ENCODE measurements around the gene ADCY3. TPM values are rescaled to one million over a fixed set of nuclear protein-coding genes. Genes with fewer than 3 reads are reported as not detected.
A peak's percentile ranks its signal among the peaks of the same experiment; 100 is the strongest.

Gene ADCY3
- total and polyA plus RNA-seq, 2 of the 13 experiments (the other 11 are each of a cell fraction or from before 2014, with no cell fraction given): 0.11 to 0.61 TPM

- 36% methylated on average over 30 of the region's 30 CpGs for WGBS (ENCODE audit: low lambda C conversion rate)
- Histone ChIP-seq H3K36me3 (replicated peaks in 1 of 2; ENCODE audit: control insufficient read depth in 1 of 2, insufficient read depth in 2 of 2, low read length in 2 of 2) (no peaks in the 10 kb centered on the region), H3K4me3 (replicated peaks in 1 of 3; ENCODE audit: insufficient read depth in 1 of 3, low read depth in 2 of 3, low read length in 3 of 3) (no peak overlapping the region; a peak in 1 of 6 replicates), H2AFZ (ENCODE audit: low read length) (no peak overlapping the region), H3K9me3 (ENCODE audit: low read length) (peaks cover 17% of the 10 kb centered on the region), H3K27ac (ENCODE audit: extremely low read length, insufficient read depth, low read length) (no peak overlapping the region), H3K4me1 (ENCODE audit: insufficient read depth, low read length) (peaks cover 6% of the 10 kb centered on the region; the same call in 1 of the 2 replicates), H3K27me3 (ENCODE audit: control insufficient read depth in 1 of 2, insufficient read depth in 2 of 2, low read length in 2 of 2) (peaks cover 1 to 25% of the 10 kb centered on the region in 2 experiments; a peak in 2 of 5 replicates), H3K79me2 (ENCODE audit: insufficient read depth, low read length) (no peaks in the 10 kb centered on the region), H3K4me2 (ENCODE audit: low read depth, low read length) (peak overlapping the region; percentile 15), H4K20me1 (ENCODE audit: insufficient read depth, low read length) (no peaks in the 10 kb centered on the region; the same call in 1 of the 2 replicates), H3K9ac (ENCODE audit: insufficient read depth, low read depth, low read length) (no peak overlapping the region)
- ChIA-PET CTCF (ENCODE audit: low intra/inter-chr PET ratio, low total read pairs) (no interaction called here), POLR2A (no interaction called here)
- intact Hi-C loops (cut with micrococcal nuclease; ENCODE audit: unreplicated experiment) (no loop called here), in situ Hi-C loops (cut with HindIII; ENCODE audit: extremely low pct_ligation_motif_present, low pct_unique_long_range_greater_than_20kb) (no loop called here)
- no peak for TF ChIP-seq ZNF841 (CRISPR knock-in tag; IDR thresholded peaks at IDR 0.05; ENCODE audit: borderline replicate concordance)
- TF ChIP-seq ZNF652 (CRISPR knock-in tag; IDR thresholded peaks at IDR 0.05; ENCODE audit: borderline replicate concordance, low read depth): 0 out of 2 replicates have a peak, but pooled peaks have one; percentile 47
- DNase-seq (ENCODE audit: low spot score) (no peak), FAIRE-seq (no peak), ATAC-seq (peak; percentile 53)
- BruUV-seq (replicated peaks): no TSS peak
These were observed 21.6 kb downstream of the ADCY3 start for GRCh38 chr2:24898122-24899109.

- Histone ChIP-seq H3K9me3 (ENCODE audit: low read length) (peaks cover 20% of the 10 kb centered on the region), H3K79me2 (ENCODE audit: insufficient read depth, low read length) (no peaks in the 10 kb centered on the region), H2AFZ (ENCODE audit: low read length) (no peak overlapping the region), H3K9ac (ENCODE audit: insufficient read depth, low read depth, low read length) (no peak overlapping the region), H3K36me3 (replicated peaks in 1 of 2; ENCODE audit: control insufficient read depth in 1 of 2, insufficient read depth in 2 of 2, low read length in 2 of 2) (no peaks in the 10 kb centered on the region), H3K27me3 (ENCODE audit: control insufficient read depth in 1 of 2, insufficient read depth in 2 of 2, low read length in 2 of 2) (peaks cover 1 to 25% of the 10 kb centered on the region in 2 experiments; a peak in 2 of 5 replicates), H3K4me3 (replicated peaks in 1 of 3; ENCODE audit: insufficient read depth in 1 of 3, low read depth in 2 of 3, low read length in 3 of 3) (no peak overlapping the region), H3K4me1 (ENCODE audit: insufficient read depth, low read length) (peaks cover 6% of the 10 kb centered on the region; the same call in 1 of the 2 replicates), H3K4me2 (ENCODE audit: low read depth, low read length) (no peak overlapping the region), H3K27ac (ENCODE audit: extremely low read length, insufficient read depth, low read length) (no peak overlapping the region), H4K20me1 (ENCODE audit: insufficient read depth, low read length) (no peaks in the 10 kb centered on the region; the same call in 1 of the 2 replicates)
- BruUV-seq (replicated peaks): no TSS peak
- ChIA-PET CTCF (ENCODE audit: low intra/inter-chr PET ratio, low total read pairs) (no interaction called here), POLR2A (no interaction called here)
- FAIRE-seq (no peak), ATAC-seq (no peak), DNase-seq (ENCODE audit: low spot score) (no peak)
- intact Hi-C loops (cut with micrococcal nuclease; ENCODE audit: unreplicated experiment): no loop called here
- in situ Hi-C loops (cut with HindIII; ENCODE audit: extremely low pct_ligation_motif_present, low pct_unique_long_range_greater_than_20kb): no loop called here
- TF ChIP-seq FOXA1 (IDR thresholded peaks at IDR 0.05): peak; percentile 5; the same call in 1 of the 2 replicates
- no peak for TF ChIP-seq FOXA1 (CRISPR knock-in tag; IDR thresholded peaks at IDR 0.05)
- peak; percentile 99 for TF ChIP-seq ZFP1 (CRISPR knock-in tag; IDR thresholded peaks at IDR 0.05)
- TF ChIP-seq ZNF83 (CRISPR knock-in tag; IDR thresholded peaks at IDR 0.05; ENCODE audit: borderline replicate concordance): no peak
- peak; percentile 95 for TF ChIP-seq ZNF317 (CRISPR knock-in tag; IDR thresholded peaks at IDR 0.05)
- WGBS (ENCODE audit: low lambda C conversion rate): 7% methylated on average over 3 of the region's 3 CpGs
These were observed 25.3 kb downstream of the ADCY3 start for GRCh38 chr2:24894750-24895149.

All from HepG2 (cell line).